Stimulated activated CD8-positive, alpha-beta memory T cell treated with anti-CD3 and anti-CD28 coated beads, Interleukin-7, amount 100 ng/mL, for 24 hours (primary cell): Measurements from ENCODE around the gene MGME1.
"Not testable (repeated sequence)": the region's sequence is repeated elsewhere in the genome, so short reads cannot be mapped to it uniquely, and the experiment has no call there.

Experiments
- DNase-seq: peaks from one replicate; pipeline ENCODE4 v3.0.0-alpha.2; 2020; ENCODE audit warnings: low read depth

MGME1 gene

DNA sequence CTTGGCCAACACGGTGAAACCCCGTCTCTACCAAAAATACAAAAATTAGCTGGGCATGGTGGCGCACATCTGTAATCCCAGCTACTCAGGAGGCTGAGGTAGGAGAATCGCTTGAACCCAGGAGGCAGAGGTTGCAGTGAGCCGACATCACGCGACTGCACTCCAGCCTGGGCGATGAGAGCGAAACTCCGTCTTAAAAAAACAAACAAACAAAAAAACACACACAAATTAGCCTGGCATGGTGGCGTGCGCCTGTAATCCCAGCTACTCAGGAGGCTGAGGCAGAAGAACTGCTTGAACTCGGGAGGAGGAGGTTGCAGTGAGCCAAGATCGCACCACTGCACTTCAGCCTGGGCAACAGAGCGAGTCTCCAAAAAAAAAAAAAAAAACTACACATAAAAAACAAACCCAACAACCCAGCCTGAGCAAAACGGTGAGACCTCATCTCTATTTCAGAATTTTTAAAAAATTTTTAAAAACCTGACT, 8.4 kb upstream of the MGME1 start:
- DNase-seq: not testable (repeated sequence)

DNA sequence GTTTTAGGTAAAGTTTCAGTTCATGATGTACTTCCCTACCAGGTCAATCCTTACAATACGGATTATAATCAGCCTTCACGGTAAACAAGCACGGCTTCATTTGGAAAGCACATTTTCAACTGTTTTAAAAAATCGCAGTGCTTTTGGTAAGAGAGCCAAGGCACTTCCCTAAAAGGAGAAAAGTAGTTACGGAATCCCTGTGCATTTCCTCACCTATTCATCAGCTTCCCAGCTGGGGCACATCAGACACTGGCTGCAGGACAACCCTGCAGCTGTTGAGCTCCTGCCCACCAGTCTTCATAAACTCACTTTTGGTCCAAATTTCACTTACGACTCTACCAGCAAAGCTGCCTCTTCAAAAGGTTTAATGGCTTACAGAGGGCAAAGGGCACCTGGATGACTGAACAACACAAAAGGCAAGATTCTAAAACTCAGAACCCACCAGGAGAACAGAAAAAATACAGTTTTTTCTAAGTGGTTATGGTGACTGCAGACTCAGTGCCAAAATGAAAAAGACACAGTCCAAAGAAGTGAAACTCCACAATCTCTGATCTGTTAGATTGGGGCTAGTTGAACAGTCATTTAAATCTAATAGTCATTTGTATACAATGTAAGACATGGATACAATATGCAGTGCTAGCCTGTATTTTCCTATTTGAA, 7.8 kb upstream of the MGME1 start:
- no peak for DNase-seq

GRCh38 chr20:17961587-17961940, 7.3 kb upstream of the MGME1 start:
- DNase-seq: no peak

- DNase-seq: no peak
These were observed 5.5 kb upstream of the MGME1 start for GRCh38 chr20:17963114-17963897.

DNA sequence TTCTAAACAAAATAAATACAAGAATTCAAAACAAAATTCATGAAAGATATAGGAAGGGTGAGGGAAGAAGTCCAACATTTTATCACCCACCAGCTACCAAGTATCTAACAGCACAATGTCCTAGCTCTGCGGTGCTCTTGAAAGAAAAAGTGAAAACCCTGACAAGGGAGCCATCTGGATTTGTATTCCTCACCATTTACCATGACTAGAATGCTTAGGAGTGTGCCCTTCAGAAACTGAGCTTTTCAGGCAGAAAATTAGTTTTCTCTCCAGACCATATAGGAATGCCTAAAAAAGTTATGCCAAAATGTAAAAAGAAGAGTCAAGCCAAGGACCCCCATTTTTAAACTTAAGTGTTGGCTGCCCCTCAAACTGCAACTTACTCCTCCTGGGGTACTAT, 4.7 kb upstream of the MGME1 start:
- DNase-seq: no peak

- no peak for DNase-seq
These were observed 4.2 kb upstream of the MGME1 start for GRCh38 chr20:17964632-17965031.

- no peak for DNase-seq
These were observed 3.6 kb upstream of the MGME1 start for GRCh38 chr20:17965042-17965697.

DNA sequence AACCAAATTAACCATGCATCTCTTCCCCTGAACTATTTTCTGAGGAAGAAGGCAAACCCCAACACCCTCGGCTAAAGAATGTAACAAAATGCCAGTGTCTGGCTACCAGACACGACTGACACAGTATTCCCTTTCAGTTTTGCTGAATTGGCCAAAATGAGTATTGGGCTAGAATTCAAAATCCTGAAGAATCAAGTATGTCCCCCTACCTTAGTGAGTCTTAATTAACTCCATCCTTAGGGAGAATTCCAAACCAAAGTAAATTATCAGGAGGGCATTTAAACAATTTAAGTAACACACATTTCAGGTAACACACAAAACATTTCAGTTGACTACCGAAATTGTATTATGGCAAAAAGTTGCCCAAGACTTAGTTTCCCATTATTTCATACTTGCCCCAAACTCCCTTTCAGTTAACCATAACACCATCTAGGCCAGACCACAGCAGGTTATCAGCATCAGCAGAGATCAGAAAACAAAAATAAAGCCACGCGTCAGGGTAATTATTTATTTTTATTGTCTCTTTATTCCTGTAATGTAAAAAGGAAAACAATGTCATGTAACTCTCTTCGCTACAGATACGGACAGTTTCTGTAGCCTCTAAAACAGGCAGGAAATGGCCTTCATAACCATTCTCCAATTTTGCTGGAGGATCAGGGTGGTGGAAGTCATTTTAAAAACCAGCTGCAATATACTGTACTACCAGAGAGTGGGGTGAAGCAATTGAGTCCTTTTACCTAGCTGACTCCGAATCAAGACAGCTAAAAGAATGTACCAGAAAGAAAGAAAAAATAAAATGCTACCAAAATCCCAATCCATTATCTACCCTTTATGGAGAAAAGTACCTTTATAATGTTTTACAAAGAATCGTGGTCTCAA, 2.1 kb upstream of the MGME1 start:
- DNase-seq: no peak

GRCh38 chr20:17967521-17968365, 1.1 kb upstream of the MGME1 start:
- no peak for DNase-seq

GRCh38 chr20:17969278-17969883, 563 bp downstream of the MGME1 start:
- no peak for DNase-seq

DNA sequence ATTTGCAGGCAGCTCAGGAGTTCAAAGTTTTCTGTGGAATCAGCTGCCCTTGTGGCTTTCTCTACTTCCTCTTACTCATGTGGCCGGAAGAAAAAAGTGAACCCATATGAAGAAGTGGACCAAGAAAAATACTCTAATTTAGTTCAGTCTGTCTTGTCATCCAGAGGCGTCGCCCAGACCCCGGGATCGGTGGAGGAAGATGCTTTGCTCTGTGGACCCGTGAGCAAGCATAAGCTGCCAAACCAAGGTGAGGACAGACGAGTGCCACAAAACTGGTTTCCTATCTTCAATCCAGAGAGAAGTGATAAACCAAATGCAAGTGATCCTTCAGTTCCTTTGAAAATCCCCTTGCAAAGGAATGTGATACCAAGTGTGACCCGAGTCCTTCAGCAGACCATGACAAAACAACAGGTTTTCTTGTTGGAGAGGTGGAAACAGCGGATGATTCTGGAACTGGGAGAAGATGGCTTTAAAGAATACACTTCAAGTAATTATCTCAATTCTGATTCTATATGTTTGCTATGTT, 1.1 kb downstream of the MGME1 start:
- no peak for DNase-seq

GRCh38 chr20:17971300-17972013, 2.6 kb downstream of the MGME1 start:
- DNase-seq: no peak

- no peak for DNase-seq
These were observed 3.3 kb downstream of the MGME1 start for GRCh38 chr20:17972121-17972520.

DNA sequence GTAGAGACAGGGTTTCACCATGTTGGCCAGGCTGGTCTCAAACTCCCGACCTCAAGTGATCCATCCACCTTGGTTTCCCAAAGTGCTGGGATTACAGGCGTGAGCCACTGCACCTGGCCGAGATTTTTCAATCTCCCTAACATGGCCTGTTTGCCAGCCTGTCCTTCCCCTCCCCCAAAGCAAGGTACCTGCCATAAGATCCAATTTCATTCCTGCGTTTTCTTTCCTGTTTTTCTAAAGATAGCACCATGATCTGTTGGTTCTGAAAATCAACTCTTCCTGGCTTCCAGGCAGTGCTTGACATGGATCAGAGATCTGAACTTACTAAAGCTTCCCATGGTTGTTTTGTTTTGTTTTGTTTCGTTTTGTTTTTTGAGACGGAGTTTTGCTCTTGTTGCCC, 7.5 kb downstream of the MGME1 start:
- no peak for DNase-seq

GRCh38 chr20:17985388-17986018, 16.7 kb downstream of the MGME1 start:
- DNase-seq: no peak

- DNase-seq: no peak
These were observed 19.2 kb downstream of the MGME1 start for GRCh38 chr20:17987988-17988387.

DNA sequence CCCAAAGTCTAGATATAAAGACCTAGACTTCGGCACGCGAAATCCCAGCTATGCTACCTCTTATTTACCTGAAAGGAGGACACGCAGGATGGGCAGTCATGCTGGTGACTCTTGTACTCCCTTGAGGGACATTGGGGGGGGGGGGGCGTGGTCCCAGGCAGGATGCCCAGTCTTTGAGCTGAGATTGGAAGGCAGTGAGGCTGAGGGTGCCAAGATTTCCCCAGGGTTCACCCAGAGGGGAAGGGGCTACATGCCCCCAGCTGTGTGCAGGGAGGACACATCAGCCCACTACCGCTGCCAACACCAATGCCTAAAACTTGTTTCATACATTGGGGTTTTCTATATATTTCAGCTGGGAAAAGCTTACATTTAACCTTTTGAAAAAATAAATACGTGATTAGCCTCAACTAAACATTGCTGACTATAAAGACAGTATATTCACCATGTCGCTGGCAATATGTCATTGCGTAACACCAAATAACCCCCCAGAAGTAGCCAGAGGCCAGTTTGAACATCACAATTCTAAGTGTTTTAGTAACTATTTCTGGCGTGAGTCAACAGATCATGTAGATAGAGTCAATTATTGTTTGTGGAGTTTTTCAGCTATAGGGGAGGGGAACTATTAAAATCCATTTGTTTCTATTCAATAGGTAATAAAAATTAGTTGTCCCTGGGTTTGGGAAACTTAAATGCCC, 21.6 kb downstream of the MGME1 start:
- no peak for DNase-seq

DNA sequence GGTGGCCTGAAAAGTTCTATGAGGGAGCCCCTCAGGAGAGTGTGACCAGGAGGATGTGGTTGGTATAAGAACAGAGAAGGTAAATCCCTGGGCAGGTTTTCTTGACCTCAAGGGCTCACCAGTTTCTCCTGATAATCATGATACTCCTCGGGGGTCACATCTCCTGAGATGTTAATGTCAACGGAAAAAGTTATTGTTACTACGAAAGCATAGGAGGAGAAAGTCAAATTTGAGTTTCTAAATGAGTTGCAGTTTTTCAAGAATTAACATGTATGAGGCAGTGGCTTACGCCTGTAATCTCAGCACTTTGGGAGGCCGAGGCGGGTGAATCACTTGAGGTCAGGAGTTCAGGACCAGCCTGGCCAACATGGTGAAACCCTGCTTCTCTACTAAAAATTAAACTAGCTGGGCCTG, 23.4 kb downstream of the MGME1 start:
- DNase-seq: no peak
